HG03378 (cell line): ENCODE data around the gene SLC4A4.
"Not testable (repeated sequence)": the region's sequence is repeated elsewhere in the genome, so short reads cannot be mapped to it uniquely, and the experiment has no call there.

Experiments used
- ATAC-seq: cut with Tn5 transposase; IDR thresholded peaks from one replicate; pipeline ENCODE4 v1.9.1; 2021; ENCODE audit warnings: mild to moderate bottlenecking, moderate library complexity; ENCODE audit not compliant: unreplicated experiment

The SLC4A4 gene

DNA sequence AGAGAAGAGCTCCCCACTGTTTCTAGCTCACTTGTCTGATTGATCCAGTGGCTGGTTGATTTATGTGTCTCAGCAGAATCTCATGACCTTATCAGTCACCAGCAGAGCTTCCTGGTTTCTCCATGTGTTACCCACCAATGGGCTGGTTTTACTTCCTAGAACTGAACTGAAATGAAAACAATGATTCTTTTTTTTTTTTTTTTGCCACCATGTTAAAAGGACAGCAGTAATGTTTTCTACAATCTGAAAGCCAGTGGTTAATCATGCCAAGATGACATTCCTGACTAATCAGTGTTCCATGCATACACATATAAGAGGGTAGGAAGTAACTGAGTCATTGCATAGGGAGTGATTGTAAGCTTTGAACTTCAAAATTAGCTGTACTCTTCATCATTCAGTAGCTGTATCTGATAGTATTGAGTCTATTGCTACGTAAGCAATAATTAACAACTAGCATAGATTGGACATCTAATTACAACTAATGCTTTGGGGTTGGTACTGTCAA lies 67.7 kb downstream of the SLC4A4 start:
- no peak for ATAC-seq

DNA sequence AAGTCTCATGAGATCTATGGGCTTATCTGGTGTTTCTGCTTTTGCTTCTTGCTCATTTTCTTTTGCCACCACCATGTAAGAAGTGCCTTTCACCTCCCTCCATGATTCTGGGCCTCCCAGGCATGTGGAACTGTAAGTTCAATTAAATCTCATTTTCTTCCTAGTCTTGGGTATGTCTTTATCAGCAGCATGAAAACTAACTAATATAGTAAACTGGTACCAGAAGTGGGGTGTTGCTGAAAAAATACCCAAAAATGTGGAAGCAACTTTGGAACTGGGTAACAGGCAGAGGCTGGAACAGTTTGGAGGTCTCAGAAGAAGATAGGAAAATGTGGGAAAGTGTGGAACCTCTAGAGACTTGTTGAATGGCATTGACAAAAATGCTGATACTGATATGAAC lies 70.1 kb downstream of the SLC4A4 start:
- not testable (repeated sequence) for ATAC-seq

DNA sequence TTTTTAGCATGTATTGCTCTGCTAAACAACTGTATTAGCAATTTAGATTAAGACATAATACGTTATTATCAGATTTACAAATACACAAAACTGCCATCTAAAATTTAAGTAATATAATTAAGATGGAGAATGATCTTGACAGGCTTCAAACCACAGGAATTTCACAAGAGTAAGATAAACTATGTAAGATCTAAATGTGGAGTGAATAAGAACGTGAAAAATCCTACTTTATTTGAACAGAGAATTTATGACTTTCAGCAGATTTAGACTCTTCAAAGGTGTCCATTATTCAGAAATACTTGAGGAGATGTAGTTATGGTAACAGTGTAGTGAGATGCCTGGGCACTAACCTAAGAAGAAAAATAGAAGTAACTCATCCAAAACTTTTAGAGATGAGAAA lies 73.2 kb downstream of the SLC4A4 start:
- no peak for ATAC-seq

DNA sequence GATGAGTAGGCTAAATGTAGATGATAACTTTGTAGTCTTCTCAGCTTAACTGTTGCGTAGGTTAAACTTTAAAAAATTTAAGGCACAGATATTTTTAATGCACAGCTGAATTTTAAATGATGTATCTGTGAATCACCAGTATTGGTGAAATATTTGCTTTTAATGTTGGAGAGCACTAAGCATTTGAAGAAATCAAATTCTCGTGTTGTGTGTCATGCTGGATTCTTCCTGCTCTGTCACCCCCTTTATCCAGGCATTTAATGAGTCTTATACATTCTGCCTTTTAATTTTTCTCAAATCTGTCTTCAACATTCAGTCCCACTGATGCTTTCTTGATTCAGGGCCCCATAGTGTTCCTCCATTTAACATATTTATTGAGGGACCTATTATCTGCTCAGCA lies 76.7 kb downstream of the SLC4A4 start:
- no peak for ATAC-seq

DNA sequence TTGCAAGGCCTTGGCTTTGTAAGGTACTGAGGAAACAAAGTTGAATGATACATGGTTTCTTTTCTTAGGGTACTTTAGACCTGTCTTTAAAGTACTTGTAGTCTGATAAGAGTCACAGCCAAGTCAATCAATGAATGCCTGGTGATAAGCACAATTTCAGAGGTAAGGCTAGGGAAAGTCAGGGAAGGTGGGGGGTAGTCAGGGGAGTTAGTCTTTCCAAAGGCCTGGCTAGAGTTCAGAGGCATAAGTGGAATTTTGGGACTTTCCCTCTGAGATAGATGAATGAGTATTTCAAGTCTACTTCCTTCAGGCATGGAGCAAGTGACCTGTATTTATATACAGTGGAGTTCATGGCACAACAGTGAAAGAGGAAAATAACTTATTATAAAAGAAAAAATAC lies 78.3 kb downstream of the SLC4A4 start:
- ATAC-seq = no peak

DNA sequence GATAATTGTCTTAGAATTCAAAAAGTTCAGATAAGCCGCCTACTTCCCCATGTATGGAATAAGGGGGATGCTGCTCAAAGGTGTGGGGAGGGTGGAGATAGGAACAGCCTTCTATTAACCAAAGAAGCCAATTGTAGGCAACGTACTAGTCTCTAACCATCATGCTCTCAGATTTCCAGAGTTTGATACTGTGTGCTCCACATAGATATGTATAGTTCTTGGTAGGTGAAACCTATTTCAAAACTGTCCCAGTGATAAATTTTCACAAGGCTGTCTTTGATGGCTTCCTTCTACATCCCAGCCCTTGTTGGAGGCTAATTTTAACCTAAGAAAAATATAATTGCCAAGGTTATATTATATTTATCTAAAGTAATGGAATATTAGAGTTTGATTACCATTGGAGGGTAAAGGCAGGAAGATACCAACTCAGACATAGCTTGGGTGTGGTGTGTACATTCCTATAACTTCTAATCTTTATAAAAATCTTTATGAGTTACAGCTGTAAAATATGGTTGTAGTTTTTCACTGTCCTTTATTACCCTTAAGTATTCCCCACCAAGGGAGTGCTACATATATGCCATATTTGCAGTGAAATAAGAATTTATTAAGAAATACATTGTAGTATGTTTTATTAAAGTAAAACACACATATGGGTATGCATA lies 87.7 kb downstream of the SLC4A4 start:
- ATAC-seq = no peak

DNA sequence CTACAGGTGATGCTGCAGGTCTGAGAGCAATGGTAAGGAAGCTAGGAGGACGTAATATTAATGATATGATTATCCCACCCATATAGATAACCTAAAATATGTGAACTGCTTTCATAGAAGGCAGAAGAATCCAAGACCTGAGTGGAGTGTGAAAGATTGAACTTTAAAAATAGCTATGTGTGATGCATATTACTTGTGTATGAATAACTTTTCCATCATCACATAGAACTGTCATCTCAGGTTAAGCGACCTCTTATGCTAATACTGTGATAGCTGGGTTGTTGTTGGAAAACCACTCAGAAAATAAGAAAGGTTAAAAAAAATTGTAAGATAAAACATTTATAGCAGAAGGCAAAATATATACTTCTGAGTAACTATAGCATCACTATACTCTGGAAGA lies 90.3 kb downstream of the SLC4A4 start:
- ATAC-seq = no peak

- no peak for ATAC-seq
Measured at GRCh38 chr4:71429962-71430361, 91.1 kb downstream of the SLC4A4 start.

GRCh38 chr4:71430609-71431008 lies 91.8 kb downstream of the SLC4A4 start:
- no peak for ATAC-seq

DNA sequence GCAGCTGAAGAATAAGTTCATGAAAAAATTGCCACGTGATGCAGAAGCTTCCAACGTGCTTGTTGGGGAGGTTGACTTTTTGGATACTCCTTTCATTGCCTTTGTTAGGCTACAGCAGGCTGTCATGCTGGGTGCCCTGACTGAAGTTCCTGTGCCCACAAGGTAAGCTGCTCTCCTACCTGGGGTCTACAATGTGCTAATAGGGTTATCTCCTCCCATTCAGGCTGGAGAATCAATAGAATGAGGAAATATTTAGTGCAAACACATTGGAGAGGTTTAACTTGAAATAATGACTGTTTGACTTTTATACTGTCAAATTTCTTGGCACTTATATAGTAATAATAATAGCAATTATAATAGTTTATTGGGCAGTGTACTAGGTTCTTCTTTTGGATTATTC lies 101.8 kb downstream of the SLC4A4 start:
- no peak for ATAC-seq

DNA sequence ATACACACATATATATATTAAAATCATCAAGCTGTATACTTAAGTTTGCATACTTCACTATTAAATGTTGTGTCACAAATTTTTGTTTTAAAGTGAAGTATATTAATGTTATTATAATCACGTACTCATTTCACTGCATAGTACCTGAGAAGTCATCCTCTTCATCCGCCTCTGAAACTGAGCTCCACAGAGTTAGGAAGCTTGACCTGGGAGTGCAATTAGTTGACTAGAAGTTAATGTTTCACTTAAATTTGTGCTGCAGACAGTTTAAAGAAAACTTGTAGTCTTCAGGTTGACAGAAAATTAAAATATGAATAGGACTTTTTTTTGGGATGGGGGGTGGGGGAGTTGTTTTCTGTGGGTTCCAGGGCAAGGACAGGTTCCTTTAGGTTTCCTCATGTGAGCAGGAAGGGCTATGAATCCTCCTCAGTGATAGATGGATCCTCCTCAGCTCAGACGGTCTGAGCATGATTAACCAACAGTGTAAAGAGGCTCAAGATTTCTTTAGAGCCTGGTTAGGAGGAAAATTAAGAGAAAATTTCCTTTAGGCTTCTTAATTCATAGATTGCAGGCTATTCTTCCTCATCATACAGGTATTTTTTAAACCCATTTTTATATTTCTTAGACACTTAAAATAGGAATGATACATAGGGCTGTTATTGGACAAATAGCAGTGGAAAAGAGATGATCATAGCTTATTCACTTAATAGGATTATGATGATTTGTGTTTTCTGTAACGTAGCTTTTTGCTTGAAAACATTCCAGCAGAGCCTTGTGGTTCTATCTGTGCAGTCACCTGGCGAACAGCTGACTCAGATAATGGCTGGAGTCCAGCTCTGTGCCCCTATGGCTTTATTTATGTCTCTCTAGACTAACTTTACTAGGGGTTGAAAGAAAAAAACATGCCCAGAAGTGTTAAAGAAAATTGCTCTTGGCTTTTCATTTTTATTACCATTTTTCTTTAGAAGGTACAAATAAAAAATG lies 102.7 kb downstream of the SLC4A4 start:
- ATAC-seq = no peak

GRCh38 chr4:71442336-71442735 lies 103.5 kb downstream of the SLC4A4 start:
- no peak for ATAC-seq

DNA sequence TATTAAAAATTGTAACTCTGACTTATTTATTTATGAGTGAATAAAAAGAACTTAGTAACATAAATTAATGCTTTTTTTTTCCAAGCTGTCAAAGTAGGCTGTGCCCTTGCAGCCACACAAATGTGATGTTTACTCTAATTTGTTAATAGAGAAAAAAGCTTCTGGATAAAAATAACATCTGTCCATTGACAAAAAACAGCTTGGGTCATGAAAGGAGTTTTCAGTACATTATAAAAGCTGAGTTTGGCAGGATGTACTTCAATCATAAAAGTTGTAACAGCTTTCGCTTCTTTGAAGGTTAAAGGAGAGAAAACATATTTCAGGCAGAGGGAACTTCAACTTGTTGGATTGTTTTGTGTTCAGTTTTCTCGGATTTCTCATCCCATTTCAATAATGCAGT lies 105.6 kb downstream of the SLC4A4 start:
- ATAC-seq = no peak

GRCh38 chr4:71445811-71446210 lies 107.0 kb downstream of the SLC4A4 start:
- no peak for ATAC-seq

DNA sequence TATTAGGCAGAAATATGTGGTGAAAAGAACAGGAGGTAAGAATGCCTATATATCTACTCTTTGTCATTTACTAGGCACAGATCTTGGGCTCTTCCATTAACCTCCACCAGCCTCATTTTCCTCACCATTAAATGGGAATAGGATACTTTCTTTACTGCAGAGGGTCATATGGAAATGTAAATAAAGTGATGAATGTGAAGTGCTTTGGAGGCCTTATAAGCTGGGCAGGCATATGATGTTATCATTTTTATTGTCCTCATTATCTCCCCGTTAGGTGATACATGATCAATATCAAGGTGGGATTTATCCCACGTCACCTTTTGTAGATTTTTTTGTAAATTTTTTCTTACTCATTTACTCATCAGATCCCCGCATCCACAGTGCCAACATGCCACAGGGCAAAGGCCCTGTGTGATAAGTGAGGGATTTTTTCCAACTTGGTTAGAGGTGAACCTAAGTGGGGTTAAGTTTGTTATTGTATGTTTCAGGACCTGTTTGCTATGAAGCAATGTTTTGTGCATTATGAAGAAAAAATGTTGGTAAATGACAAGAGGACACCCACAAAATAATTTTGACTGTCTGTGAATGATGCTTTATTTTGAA lies 107.8 kb downstream of the SLC4A4 start:
- ATAC-seq = no peak

GRCh38 chr4:71449040-71449439 lies 110.2 kb downstream of the SLC4A4 start:
- ATAC-seq = no peak

DNA sequence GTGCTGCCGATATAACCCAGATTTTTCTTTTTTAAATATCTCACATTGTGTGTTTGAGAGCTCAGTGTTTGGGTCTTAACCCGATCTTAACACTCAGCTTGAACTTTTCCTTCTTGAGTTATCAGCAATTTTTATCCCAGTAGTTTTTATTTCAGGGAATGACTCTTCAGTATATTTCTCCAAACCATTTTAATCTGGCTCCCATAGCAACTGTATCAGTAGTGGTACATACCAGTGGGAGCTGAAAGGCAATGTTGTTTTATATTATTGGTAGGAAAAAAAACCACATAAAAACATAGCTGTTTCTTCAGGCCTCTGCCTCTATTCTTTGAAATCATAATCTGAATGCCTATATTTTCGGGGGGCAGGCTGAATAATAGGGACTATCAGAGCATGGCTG lies 111.1 kb downstream of the SLC4A4 start:
- no peak for ATAC-seq

GRCh38 chr4:71453531-71453930 lies 114.7 kb downstream of the SLC4A4 start:
- ATAC-seq = no peak

GRCh38 chr4:71456841-71457240 lies 118.0 kb downstream of the SLC4A4 start:
- no peak for ATAC-seq

GRCh38 chr4:71460371-71460770 lies 121.6 kb downstream of the SLC4A4 start:
- no peak for ATAC-seq

GRCh38 chr4:71461422-71461821 lies 122.6 kb downstream of the SLC4A4 start:
- no peak for ATAC-seq

DNA sequence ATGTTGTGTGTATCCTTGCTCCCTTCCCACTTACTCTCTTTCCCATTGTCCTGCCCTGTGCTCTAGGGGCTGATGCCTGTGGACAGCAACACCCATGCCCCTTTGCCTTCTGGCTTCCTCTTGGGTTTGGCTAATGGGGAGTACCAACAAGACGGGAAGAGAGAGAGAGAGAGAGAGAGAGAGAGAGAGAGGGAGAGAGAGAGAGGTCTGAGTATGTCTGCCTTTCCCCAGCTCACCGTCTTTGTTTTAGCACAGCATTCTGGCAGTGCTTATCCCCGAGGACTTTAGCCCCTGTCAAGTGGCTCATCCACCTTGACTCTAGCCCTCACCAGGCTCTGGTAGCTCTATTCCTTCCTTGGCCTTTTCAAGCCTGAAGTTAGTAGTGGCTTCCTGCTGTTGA lies 128.0 kb downstream of the SLC4A4 start:
- no peak for ATAC-seq
